RWPE1 (cell line): Measurements from ENCODE around the gene DGKD.

Source experiments
- CTCF ChIA-PET: fragments of 350-600 bp; sonication (Branson Sonifier 250); formaldehyde crosslinking; extraction: SDS; loops from one replicate; lab custom pipeline; 2021; lab: Yijun Ruan, JAX
- POLR2A ChIA-PET: fragments of 400-600 bp; formaldehyde crosslinking; extraction: SDS; loops from one replicate; lab custom pipeline; 2020; ENCODE audit warnings: antibody characterized with exemption; ENCODE audit not compliant: low non-redundant PET; lab: Yijun Ruan, JAX
- DNase-seq: peaks from one replicate; pipeline ENCODE4 v3.0.0; 2012; ENCODE audit warnings: low spot score
- H3K27ac ChIP-seq: fragments of 450-650 bp; 2 replicates; pipeline ENCODE4 v1.5.1; 2017
- TF ChIP-seq, protein P1 (sequence below): fragments of 450-650 bp; conservative IDR thresholded peaks from 2 replicates; pipeline ENCODE4 v1.5.1; 2017; ENCODE audit warnings: low read depth, mild to moderate bottlenecking

The DGKD gene

DNA sequence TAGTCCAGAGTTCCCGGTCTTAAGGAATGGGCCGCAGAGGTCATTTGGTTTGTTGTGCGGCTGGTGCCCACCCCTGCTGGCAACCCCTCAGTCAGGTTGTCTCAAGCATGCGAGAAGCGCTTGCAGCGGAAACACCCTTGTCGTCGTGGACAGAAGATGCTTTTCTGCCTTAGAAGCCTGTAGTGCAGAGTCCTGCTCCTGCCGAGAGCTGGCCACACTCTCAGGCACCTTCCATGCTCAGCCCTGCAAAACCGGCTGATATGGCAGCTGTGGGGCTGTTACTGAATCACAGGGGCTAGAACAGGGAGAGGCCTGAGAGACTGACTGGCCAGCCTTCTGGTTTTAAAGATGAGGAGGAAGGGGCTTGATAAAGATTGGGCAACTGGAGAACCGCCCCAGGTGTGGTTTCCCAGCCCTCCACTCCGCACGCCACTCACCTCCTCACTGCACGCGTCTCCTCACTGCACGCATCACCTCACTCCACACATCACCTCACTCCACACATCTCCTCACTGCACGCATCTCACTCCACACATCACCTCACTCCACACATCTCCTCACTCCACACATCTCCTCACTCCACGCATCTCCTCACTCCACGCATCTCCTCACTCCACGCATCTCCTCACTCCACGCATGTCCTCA, 108.7 kb downstream of the DGKD start:
- DNase-seq, result no peak
- TF ChIP-seq, protein P1, sequence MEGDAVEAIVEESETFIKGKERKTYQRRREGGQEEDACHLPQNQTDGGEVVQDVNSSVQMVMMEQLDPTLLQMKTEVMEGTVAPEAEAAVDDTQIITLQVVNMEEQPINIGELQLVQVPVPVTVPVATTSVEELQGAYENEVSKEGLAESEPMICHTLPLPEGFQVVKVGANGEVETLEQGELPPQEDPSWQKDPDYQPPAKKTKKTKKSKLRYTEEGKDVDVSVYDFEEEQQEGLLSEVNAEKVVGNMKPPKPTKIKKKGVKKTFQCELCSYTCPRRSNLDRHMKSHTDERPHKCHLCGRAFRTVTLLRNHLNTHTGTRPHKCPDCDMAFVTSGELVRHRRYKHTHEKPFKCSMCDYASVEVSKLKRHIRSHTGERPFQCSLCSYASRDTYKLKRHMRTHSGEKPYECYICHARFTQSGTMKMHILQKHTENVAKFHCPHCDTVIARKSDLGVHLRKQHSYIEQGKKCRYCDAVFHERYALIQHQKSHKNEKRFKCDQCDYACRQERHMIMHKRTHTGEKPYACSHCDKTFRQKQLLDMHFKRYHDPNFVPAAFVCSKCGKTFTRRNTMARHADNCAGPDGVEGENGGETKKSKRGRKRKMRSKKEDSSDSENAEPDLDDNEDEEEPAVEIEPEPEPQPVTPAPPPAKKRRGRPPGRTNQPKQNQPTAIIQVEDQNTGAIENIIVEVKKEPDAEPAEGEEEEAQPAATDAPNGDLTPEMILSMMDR, result no peak
- POLR2A ChIA-PET, result no interaction called here
- CTCF ChIA-PET, result no interaction called here
- H3K27ac ChIP-seq, result no peak overlapping the region

DNA sequence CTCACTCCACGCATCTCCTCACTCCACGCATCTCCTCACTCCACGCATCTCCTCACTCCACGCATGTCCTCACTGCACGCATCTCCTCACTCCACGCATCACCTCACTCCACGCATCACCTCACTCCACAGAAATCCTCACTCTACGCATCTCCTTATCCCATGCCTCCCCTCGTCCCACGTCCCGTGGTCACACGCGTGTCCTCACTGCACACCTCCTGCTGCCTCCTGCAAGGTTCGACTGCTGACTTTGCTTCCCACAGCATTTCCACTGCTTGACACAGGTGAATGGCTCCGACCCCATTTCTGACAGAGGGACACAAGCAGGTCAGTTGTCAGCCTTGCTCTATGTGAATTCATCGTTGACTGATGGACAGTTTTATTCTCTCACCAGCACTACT, 109.3 kb downstream of the DGKD start:
- ChIA-PET CTCF (interaction anchor here (0.6 kb wide), 1 partner anchor 8 kb away, joined by 3 read pairs; no protein-coding TSS in a partner anchor), POLR2A (no interaction called here)
- TF ChIP-seq, protein P1, result no peak

DNA sequence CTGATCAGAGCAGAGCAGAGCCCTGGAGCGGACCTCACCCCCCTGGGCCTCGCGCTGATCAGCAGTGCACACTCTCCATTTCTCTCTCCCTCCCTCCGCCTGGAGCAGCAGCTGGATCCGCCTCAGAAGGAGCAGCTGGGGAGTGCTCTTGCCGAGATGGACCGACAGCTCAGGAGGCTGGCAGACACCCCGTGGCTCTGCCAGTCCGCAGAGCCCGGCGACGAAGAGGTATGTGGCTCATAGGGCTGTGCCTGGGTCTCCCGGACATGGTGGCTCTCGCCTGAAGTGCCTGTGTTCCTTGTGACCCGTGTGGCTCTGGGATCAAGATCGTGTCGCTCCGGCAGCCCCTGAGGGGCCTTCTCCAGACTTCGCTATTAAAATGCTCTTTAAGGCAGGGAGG, 109.8 kb downstream of the DGKD start:
- POLR2A ChIA-PET, result no interaction called here
- peak overlapping the region; percentile 63 for H3K27ac ChIP-seq
- TF ChIP-seq, protein P1, result no peak
- CTCF ChIA-PET, result interaction anchor here (0.6 kb wide), 1 partner anchor 9 kb away, joined by 3 read pairs; no protein-coding TSS in a partner anchor
- no peak for DNase-seq

More for the DNA sequence above, 109.3 kb downstream of the DGKD start:
- H3K27ac ChIP-seq, result peak overlapping the region; percentile 63
- no peak for DNase-seq

DNA sequence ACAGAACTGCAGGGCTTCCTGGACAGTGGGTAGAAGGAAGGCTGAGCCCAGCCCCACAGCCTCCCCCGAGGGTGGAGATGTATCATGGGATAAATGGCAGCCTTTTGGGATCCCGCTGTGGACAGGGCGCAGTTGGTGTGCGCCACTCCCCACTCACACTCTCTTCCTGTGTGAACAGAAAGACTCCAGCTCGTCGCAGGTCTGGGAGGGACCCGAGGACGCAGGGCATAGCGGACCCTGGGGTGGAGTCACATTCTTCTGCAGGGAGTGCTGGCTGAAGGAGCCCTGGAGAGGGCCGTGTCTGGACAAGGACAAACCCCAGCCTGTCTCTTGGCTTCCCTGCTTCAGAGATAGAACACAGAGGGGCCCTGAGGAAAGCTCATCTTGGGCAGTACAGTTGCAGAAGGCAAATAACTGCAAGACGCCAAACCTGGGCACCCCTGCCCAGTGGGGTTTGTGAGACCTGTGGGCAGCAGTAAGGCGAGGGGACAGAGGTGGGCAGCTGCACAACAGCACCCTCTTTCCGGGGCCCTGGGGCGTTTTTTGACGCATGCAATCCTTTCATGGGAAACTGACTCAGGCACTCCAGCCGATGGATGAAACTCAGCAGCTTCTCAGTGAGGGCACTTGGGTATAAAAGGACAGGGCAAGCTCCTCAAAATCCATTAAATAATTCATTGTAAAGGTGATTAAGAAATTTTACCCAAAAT, 110.4 kb downstream of the DGKD start:
- POLR2A ChIA-PET, result no interaction called here
- no peak for DNase-seq
- peak overlapping the region; percentile 63 for H3K27ac ChIP-seq
- TF ChIP-seq, protein P1, result no peak
- CTCF ChIA-PET, result interaction anchor here (0.5 kb wide), 1 partner anchor 8 kb away, joined by 3 read pairs; no protein-coding TSS in a partner anchor

DNA sequence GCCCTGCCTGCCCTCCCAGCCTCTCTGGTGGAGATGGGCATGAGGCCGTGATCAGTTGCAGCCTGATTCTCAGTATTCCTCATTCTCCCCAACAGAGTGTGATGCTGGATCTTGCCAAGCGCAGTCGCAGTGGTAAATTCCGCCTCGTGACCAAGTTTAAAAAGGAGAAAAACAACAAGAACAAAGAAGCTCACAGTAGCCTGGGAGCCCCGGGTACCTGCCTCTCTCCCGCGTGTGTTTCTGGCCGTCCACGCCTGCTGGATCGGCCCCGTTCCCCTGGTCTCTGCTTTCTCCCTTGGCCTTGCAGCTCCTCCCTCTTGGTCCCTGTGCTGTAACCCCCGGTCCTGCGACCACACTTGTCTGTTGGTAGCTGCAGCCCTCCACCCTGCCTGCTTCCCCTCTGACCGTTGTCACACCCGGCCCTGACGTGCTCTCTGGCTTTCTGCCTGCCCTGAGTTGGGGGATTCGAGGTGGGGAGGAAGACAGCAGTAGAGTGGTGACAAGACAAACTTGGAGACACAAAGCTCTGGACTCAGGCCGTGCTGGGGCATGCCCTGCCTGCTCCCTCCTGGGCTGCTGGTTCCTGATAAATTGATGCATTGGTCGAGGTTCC, 112.8 kb downstream of the DGKD start:
- peak overlapping the region; percentile 24 for H3K27ac ChIP-seq
- DNase-seq, result no peak
- TF ChIP-seq, protein P1, result no peak
- POLR2A ChIA-PET, result no interaction called here
- CTCF ChIA-PET, result interaction anchor here (0.7 to 1.5 kb wide), 2 partner anchors 11 to 18 kb away, joined by 3 to 8 read pairs; no protein-coding TSS in a partner anchor

DNA sequence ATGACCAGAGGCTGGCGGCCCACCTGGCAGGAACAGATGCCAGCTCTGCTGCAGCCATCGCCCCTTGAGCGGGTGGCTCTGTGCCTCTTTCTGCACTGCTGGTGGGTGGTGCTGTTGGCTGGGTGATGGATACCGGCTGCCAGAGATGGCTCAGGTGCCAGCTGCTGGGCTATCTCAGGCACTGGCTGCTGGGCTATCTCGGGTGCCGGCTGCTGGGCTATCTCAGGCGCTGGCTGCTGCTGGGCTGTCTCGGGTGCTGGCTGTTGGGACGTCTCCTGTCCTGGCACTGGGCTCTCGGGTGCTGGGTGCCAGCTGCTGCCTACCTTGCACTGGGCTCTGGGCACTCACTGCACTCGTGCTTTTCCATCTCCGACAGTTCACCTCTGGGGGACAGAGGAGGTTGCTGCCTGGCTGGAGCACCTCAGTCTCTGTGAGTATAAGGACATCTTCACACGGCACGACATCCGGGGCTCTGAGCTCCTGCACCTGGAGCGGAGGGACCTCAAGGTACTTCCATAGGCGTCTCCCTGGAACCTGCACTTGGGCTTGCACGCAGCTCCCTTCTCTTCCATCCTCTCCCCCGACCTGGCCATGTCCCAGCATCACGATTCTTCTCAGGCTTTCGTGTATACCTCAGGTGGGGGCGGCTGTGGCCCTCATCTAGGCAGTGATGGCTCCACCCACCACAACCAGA, 113.9 kb downstream of the DGKD start:
- no peak for DNase-seq
- TF ChIP-seq, protein P1, result no peak
- ChIA-PET CTCF (interaction anchor here (1.5 kb wide), 1 partner anchor 20 kb away, joined by 8 read pairs; no protein-coding TSS in a partner anchor), POLR2A (no interaction called here)
- peak overlapping the region; percentile 24 for H3K27ac ChIP-seq
